Measurements from ENCODE around the gene PAX6. TPM values are rescaled to one million over a fixed set of nuclear protein-coding genes. Genes with fewer than 3 reads are reported as not detected.

Gene PAX6
- total and polyA plus RNA-seq, 2 of the 13 experiments (the other 11 are each of a cell fraction or from before 2014, with no cell fraction given) = 0.15 to 1.1 TPM

GRCh38 chr11:31786996-31787685 is 24.0 kb downstream of the PAX6 start:
- intact Hi-C loops (cut with micrococcal nuclease; ENCODE audit: unreplicated experiment) (no loop called here), in situ Hi-C loops (cut with HindIII; ENCODE audit: extremely low pct_ligation_motif_present, low pct_unique_long_range_greater_than_20kb) (no loop called here)
- Histone ChIP-seq H3K4me2 (ENCODE audit: low read depth, low read length) (no peak overlapping the region), H3K27ac (ENCODE audit: extremely low read length, insufficient read depth, low read length) (no peak overlapping the region), H3K79me2 (ENCODE audit: insufficient read depth, low read length) (no peaks in the 10 kb centered on the region), H3K4me3 (replicated peaks in 1 of 3; ENCODE audit: insufficient read depth in 1 of 3, low read depth in 2 of 3, low read length in 3 of 3) (no peak overlapping the region), H3K36me3 (replicated peaks in 1 of 2; ENCODE audit: control insufficient read depth in 1 of 2, insufficient read depth in 2 of 2, low read length in 2 of 2) (no peaks in the 10 kb centered on the region), H3K9ac (ENCODE audit: insufficient read depth, low read depth, low read length) (no peak overlapping the region), H3K9me3 (ENCODE audit: low read length) (no peaks in the 10 kb centered on the region), H4K20me1 (ENCODE audit: insufficient read depth, low read length) (no peaks in the 10 kb centered on the region), H2AFZ (ENCODE audit: low read length) (no peak overlapping the region), H3K27me3 (ENCODE audit: control insufficient read depth in 1 of 2, insufficient read depth in 2 of 2, low read length in 2 of 2) (no peaks in the 10 kb centered on the region), H3K4me1 (ENCODE audit: insufficient read depth, low read length) (no peaks in the 10 kb centered on the region)
- POLR2A ChIA-PET = no interaction called here
- FAIRE-seq (no peak), DNase-seq (ENCODE audit: low spot score) (no peak), ATAC-seq (no peak; the same call in 2 of the 3 replicates)
- CTCF ChIA-PET (ENCODE audit: low intra/inter-chr PET ratio, low total read pairs) = no interaction called here
- TF ChIP-seq BCLAF1 (IDR thresholded peaks at IDR 0.05) (no peak), ZNF674 (CRISPR knock-in tag; IDR thresholded peaks at IDR 0.05; ENCODE audit: low read depth) (no peak), ZNF646 (CRISPR knock-in tag; IDR thresholded peaks at IDR 0.05) (no peak), NFKBIZ (CRISPR knock-in tag; IDR thresholded peaks at IDR 0.05) (no peak), ADNP (CRISPR knock-in tag; IDR thresholded peaks at IDR 0.05) (no peak), HCFC1 (IDR thresholded peaks at IDR 0.05; ENCODE audit: low read depth, low read length) (no peak), E2F2 (CRISPR knock-in tag; IDR thresholded peaks at IDR 0.05; ENCODE audit: borderline replicate concordance) (no peak), NR2C2 (CRISPR knock-in tag; IDR thresholded peaks at IDR 0.05; ENCODE audit: borderline replicate concordance) (no peak), DNMT1 (CRISPR knock-in tag; IDR thresholded peaks at IDR 0.05) (no peak), ONECUT2 (CRISPR knock-in tag; IDR thresholded peaks at IDR 0.05) (no peak), KDM1A (CRISPR knock-in tag; IDR thresholded peaks at IDR 0.05) (no peak), ATF5 (CRISPR knock-in tag; IDR thresholded peaks at IDR 0.05; ENCODE audit: low read depth) (no peak), ZSCAN29 (CRISPR knock-in tag; conservative IDR thresholded peaks at IDR 0.05) (no peak), REXO4 (CRISPR knock-in tag; IDR thresholded peaks at IDR 0.05; ENCODE audit: borderline replicate concordance) (no peak)
- no TSS peak for BruUV-seq (replicated peaks)
- WGBS (ENCODE audit: low lambda C conversion rate) = 83% methylated on average over 14 of the region's 16 CpGs
